Activated naive CD8-positive, alpha-beta T cell (primary cell): ENCODE results near the gene HSPA12A.

Experiments
- H3K27ac Mint-ChIP-seq: one replicate; pipeline ENCODE4 v1.8.0; 2021; ENCODE audit warnings: mixed read lengths
- H3K27me3 Mint-ChIP-seq: one replicate; pipeline ENCODE4 v1.8.0; 2021; ENCODE audit warnings: mixed read lengths
- H3K36me3 Mint-ChIP-seq: one replicate; pipeline ENCODE4 v1.8.0; 2021; ENCODE audit warnings: mixed read lengths
- H3K4me1 Mint-ChIP-seq: one replicate; pipeline ENCODE4 v1.8.0; 2021; ENCODE audit warnings: low read depth, mixed read lengths
- H3K4me3 Mint-ChIP-seq: one replicate; pipeline ENCODE4 v1.8.0; 2021; ENCODE audit warnings: mild to moderate bottlenecking, mixed read lengths
- H3K9me3 Mint-ChIP-seq: one replicate; pipeline ENCODE4 v1.8.0; 2021; ENCODE audit warnings: low read depth, mixed read lengths

HSPA12A gene

DNA sequence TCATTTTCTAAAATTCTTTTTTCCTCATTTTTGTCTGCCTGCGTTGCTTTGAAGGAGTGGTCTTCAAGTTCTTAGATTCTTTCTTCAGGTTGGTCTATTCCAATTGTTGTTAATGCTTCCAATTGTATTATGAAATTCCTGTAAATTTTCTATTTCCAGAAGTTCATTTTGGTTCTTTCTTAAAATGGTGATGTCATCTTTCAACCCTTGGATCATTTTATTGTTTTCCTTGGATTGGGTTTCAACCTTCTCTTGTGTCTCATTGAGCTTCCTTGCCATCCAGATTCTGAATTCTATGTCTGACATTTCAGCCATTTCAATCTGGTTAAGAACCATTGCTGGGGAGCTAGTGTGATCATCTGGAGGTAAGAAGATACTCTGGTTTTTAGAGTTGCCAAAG is 88.5 kb downstream of the HSPA12A start:
- no peak overlapping the region for H3K4me3 Mint-ChIP-seq
- no peaks in the 10 kb centered on the region for H3K4me1 Mint-ChIP-seq
- H3K9me3 Mint-ChIP-seq = peaks cover 12% of the 10 kb centered on the region
- H3K27ac Mint-ChIP-seq = no peak overlapping the region
- peaks cover 9% of the 10 kb centered on the region for H3K27me3 Mint-ChIP-seq
- H3K36me3 Mint-ChIP-seq = no peaks in the 10 kb centered on the region

DNA sequence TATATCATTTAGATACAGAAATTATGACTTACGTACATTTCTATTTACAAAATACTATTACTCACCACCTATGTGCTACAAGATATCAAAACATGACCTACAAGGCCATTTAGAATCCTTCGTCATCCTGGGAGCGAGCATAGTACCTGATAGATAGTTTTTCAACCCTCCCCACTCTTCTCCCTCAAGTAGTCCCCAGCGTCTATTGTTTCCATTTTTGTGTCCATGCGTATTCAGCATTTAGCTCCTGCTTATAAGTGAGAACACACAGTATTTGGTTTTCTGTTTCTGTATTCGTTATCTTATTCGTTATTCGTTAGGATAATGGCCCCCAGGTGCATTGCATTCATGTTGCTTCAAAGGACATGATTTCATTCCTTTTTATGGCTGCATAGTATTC is 93.5 kb downstream of the HSPA12A start:
- H3K36me3 Mint-ChIP-seq = no peaks in the 10 kb centered on the region
- no peaks in the 10 kb centered on the region for H3K4me1 Mint-ChIP-seq
- H3K9me3 Mint-ChIP-seq = peaks cover 16% of the 10 kb centered on the region
- H3K4me3 Mint-ChIP-seq = no peak overlapping the region
- peaks cover 10% of the 10 kb centered on the region for H3K27me3 Mint-ChIP-seq
- H3K27ac Mint-ChIP-seq = no peak overlapping the region

DNA sequence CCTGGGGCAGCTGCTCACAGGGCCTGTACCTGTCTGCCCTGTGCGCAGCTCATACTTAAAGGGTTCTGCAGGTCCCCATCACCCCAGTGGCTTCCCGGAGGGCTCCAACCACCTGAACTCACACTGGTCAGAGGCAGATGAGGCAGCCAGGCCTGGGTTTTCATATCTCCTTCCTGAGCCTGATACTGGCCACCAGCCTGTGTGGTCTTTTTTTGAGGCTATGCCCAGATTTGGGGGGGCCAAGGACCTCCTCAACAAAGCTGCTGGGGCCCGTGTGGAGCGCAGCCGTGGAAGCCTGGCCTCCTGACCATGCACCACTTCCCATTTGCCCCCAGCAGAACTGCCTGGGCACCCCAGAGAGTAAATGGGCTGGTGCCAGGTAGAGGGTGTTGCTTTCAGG is 95.9 kb downstream of the HSPA12A start:
- H3K27me3 Mint-ChIP-seq = peaks cover 14% of the 10 kb centered on the region
- no peaks in the 10 kb centered on the region for H3K4me1 Mint-ChIP-seq
- no peak overlapping the region for H3K4me3 Mint-ChIP-seq
- no peak overlapping the region for H3K27ac Mint-ChIP-seq
- peaks cover 10% of the 10 kb centered on the region for H3K9me3 Mint-ChIP-seq
- H3K36me3 Mint-ChIP-seq = no peaks in the 10 kb centered on the region

DNA sequence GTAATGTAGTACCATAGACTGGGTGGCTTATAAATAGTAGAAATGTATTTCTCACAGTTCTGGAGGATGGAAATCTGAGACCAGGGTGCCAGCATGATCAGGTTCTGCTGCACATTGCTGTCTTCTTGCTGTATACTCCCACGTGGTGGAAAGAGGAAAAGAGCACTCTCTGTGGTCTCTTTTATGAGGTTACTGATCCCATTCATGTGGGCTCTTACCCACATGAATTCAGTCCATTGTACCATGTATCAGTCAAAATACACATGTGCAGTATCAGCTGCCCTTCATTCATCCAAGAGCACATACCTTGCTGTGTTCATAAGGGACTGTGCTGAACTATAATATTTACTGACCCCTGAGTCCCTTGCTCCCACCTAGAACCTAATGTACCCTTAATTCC is 104.5 kb downstream of the HSPA12A start:
- no peak overlapping the region for H3K27ac Mint-ChIP-seq
- H3K9me3 Mint-ChIP-seq = no peaks in the 10 kb centered on the region
- H3K36me3 Mint-ChIP-seq = no peaks in the 10 kb centered on the region
- H3K27me3 Mint-ChIP-seq = peaks cover 15% of the 10 kb centered on the region
- H3K4me3 Mint-ChIP-seq = no peak overlapping the region
- H3K4me1 Mint-ChIP-seq = peaks cover 5% of the 10 kb centered on the region

DNA sequence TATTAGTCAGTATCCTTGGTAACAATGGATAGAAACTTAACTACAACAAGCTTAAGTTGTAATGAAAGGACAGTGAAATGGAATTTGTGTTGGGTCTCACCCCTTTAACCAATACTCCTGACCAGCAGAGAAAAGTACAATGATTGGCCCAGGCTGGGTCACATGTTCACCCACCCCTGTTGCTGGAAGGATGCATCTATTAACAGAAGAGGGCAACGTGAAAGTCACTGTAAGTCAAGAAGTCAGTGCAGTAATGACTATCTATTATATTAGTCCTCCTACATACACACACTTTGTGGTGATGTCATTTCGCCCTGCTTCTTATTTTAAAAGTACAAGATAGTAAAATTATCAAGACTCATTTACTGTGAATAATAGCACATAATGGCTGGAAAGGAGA is 105.4 kb downstream of the HSPA12A start:
- no peak overlapping the region for H3K4me3 Mint-ChIP-seq
- peaks cover 5% of the 10 kb centered on the region for H3K4me1 Mint-ChIP-seq
- no peak overlapping the region for H3K27ac Mint-ChIP-seq
- peaks cover 12% of the 10 kb centered on the region for H3K27me3 Mint-ChIP-seq
- no peaks in the 10 kb centered on the region for H3K36me3 Mint-ChIP-seq
- H3K9me3 Mint-ChIP-seq = no peaks in the 10 kb centered on the region

DNA sequence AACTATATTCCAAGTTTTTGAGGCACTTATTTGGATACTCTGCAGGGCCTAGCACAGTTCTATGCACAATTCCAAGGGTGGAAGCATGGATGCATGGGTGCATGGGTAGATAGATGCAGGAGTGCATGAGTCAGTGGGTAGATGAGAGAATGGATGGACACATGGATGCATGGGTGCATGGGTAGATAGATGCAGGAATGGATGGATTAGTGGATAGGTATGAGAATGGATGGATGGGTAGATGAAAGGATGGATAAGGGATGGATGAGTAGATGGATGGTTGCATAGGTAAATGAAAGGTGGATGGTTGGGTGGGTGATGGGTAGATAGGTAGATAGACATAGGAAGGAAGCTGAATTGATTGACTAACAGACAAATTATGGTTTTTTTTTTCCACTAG is 106.0 kb downstream of the HSPA12A start:
- H3K27me3 Mint-ChIP-seq = peaks cover 12% of the 10 kb centered on the region
- H3K4me3 Mint-ChIP-seq = no peak overlapping the region

DNA sequence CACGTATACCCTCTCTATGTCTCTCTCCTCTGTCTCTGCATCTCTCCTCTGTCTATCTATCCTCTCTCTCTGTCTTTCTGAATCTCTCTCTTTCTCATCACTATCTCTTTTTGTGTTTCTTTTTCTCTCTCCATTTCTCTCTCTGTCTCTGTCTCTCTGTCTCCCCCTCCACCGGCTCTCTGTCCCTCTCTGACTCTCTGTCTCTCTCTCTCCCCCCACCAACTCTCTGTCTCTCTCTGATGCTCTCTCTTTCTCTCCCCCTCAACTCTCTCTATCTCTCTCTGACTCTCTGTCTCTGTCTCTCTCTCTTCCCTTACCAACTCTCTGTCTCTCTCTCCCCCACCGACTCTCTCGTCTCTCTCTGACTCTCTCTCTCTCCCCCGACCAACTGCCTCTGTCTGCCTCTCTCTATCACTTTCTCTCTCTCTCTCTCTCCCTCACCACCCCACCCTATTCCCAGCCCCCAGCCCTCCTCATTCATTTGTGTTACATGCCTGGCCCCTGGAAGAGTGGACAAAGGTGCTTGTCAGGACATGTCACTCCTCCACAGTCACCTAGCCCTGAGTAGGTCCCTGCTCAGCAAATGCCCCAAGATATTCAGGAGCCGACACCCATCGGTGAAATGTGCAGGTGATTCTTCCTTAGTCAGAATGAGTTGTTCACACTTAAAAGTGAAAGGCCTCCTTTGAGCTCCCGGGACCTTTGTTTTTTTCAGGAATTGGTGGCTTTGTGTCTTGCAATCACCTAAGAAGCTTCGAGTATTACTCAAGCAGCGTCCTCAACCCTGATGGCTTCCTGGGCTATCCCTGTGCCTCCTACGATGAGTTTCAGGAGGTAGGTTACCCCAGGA is 108.0 kb downstream of the HSPA12A start:
- H3K27ac Mint-ChIP-seq = no peak overlapping the region
- H3K9me3 Mint-ChIP-seq = no peaks in the 10 kb centered on the region
- H3K4me3 Mint-ChIP-seq = no peak overlapping the region
- H3K36me3 Mint-ChIP-seq = no peaks in the 10 kb centered on the region
- H3K4me1 Mint-ChIP-seq = peaks cover 5% of the 10 kb centered on the region
- peaks cover 5% of the 10 kb centered on the region for H3K27me3 Mint-ChIP-seq

More for the DNA sequence above, 106.0 kb downstream of the HSPA12A start:
- H3K36me3 Mint-ChIP-seq = no peaks in the 10 kb centered on the region
- no peaks in the 10 kb centered on the region for H3K9me3 Mint-ChIP-seq
- H3K4me1 Mint-ChIP-seq = peaks cover 5% of the 10 kb centered on the region
- no peak overlapping the region for H3K27ac Mint-ChIP-seq

DNA sequence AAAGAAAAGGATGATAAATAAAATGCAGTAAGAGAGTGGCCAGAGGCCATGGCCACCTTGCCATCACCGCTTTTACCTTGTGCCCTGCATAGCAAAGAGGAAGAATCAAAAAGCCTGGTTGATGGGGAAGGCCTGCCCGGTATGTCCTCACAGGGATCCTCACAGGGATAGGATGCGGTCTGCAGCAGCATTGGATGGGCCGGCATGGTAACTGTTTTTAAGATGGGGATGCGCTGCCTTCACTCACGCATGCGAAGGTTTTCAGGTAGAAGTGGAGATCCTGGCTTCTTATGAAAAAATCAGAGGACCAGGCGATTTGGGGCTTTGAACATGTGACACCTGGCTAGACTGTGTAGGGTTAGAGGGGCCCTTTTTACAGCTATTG is 109.2 kb downstream of the HSPA12A start:
- peaks cover 5% of the 10 kb centered on the region for H3K4me1 Mint-ChIP-seq
- H3K27me3 Mint-ChIP-seq = peaks cover 8% of the 10 kb centered on the region
- no peaks in the 10 kb centered on the region for H3K9me3 Mint-ChIP-seq
- no peak overlapping the region for H3K4me3 Mint-ChIP-seq
- no peaks in the 10 kb centered on the region for H3K36me3 Mint-ChIP-seq
- H3K27ac Mint-ChIP-seq = no peak overlapping the region

DNA sequence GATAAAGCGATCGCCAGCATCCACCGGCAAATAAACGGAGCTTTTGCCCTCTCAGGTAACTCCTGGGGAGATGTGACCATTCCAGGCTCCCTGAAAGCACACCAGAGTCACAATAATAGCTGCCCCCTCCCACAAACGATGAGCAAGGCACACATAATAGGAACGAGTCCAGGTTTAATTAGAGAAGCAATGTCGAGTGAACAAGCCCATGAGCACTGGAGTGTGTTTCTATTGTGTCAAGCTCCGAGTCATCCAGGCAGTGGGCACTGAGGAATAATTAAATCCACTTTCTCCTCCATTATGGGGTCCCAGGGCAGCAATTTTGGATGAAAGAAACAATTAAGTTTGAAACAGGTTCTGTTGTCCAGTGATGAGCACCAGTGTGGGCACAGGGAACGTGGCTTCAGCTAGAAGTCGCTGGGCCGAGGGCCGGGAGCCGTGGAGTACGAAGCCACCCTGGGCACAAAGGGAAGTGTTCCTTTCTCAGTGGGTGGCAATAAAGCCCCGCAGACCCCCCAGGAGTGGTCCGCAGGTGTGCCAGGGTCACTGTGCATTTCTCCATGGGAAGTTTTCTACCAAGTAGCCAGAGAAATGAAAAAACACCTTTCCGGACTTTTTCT is 109.7 kb downstream of the HSPA12A start:
- H3K9me3 Mint-ChIP-seq = no peaks in the 10 kb centered on the region
- no peak overlapping the region for H3K27ac Mint-ChIP-seq
- H3K4me1 Mint-ChIP-seq = peaks cover under 1% of the 10 kb centered on the region
- no peaks in the 10 kb centered on the region for H3K36me3 Mint-ChIP-seq
- H3K4me3 Mint-ChIP-seq = no peak overlapping the region
- peaks cover 8% of the 10 kb centered on the region for H3K27me3 Mint-ChIP-seq

DNA sequence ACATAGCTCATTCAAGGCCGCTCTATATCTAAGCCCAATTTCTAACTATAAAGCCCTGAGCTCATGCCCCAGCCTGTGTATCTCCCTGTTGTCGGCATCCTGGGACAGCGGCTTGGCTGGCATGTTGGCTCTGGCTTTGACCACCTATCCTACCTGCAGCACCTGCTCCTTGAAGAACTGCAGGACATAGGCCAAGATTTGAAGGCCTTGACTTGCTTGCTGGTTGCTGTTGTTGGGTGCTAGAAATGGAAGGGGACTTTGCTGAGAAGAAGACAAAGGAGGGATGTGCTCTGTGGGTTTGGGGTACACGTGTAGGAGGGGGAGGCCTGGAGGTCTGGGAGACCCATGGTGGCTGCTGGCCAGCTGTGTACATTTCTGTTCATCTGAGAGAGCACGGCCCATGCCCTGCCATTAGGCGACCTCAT is 110.5 kb downstream of the HSPA12A start:
- H3K27me3 Mint-ChIP-seq = peaks cover 8% of the 10 kb centered on the region
- H3K9me3 Mint-ChIP-seq = no peaks in the 10 kb centered on the region
- H3K4me1 Mint-ChIP-seq = no peaks in the 10 kb centered on the region
- no peak overlapping the region for H3K27ac Mint-ChIP-seq
- no peaks in the 10 kb centered on the region for H3K36me3 Mint-ChIP-seq
- H3K4me3 Mint-ChIP-seq = no peak overlapping the region

DNA sequence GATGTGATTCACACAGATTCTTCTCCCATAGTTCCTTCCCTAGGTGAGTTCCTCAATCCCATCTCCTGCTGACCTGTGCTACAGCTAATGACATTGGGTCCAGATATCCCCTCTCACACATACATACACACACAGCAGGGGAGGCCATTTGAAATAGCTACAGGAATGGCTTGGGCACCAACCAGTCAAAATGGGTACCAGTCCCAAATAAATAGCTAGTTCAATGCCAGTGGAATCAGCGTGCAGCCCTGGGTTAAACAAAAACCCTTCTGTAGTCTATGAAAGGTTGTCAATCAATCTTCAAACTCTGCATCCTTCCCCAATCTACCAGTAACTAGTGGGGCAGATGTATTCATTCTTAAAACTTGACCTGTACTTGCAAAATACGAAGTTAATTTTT is 112.3 kb downstream of the HSPA12A start:
- no peak overlapping the region for H3K4me3 Mint-ChIP-seq
- no peaks in the 10 kb centered on the region for H3K36me3 Mint-ChIP-seq
- no peaks in the 10 kb centered on the region for H3K4me1 Mint-ChIP-seq
- peaks cover 15% of the 10 kb centered on the region for H3K27me3 Mint-ChIP-seq
- H3K9me3 Mint-ChIP-seq = no peaks in the 10 kb centered on the region
- H3K27ac Mint-ChIP-seq = no peak overlapping the region

DNA sequence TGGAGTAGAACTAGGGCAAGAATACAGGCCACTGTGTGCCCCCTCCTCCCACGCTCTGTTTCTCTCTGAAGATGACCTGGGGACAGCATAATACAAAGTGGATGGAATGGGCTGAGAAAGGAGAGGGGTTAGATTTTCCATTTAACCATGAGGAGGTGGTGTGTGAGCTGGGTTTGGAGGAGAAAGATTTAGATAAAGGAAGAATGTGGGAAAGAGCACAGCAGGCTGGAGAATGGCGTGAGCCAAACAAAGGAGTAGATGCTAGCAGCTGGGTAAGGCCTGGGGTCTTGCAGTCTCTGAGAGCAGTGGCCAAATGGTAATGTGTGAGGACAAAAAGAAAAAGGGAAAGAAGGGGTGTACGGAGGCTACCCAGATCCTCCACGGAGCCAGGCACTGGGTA is 113.0 kb downstream of the HSPA12A start:
- Mint-ChIP-seq H3K27ac (no peak overlapping the region), H3K4me3 (no peak overlapping the region), H3K36me3 (no peaks in the 10 kb centered on the region), H3K9me3 (no peaks in the 10 kb centered on the region), H3K27me3 (peaks cover 17% of the 10 kb centered on the region), H3K4me1 (no peaks in the 10 kb centered on the region)

DNA sequence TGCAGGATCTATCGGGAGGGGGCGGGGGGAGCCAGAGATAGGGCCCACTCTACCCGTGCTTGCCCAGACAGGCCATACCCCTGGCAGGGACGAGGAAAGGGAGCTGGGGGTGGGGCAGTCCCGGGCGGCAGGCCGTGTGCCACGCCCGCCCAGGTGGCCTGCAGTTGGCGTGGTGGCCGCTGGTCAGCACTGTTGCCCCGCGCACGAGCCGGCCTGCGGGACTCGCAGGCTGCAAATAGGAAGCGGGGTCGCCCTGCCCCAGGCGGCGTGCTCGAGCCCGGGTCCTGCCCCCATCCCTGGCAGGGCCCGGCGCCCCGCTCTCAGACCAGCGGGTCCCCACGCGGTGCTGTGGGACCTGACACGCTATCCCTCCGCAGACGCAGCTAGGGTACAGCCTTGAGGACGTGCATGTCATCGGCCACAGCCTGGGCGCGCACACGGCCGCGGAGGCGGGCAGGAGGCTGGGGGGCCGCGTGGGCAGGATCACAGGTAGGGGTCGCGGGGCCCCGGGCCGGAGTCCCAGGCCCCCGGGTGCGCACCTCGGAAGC is 114.9 kb downstream of the HSPA12A start:
- no peak overlapping the region for H3K27ac Mint-ChIP-seq
- no peaks in the 10 kb centered on the region for H3K9me3 Mint-ChIP-seq
- H3K4me3 Mint-ChIP-seq = no peak overlapping the region
- no peaks in the 10 kb centered on the region for H3K4me1 Mint-ChIP-seq
- peaks cover 17% of the 10 kb centered on the region for H3K27me3 Mint-ChIP-seq
- H3K36me3 Mint-ChIP-seq = no peaks in the 10 kb centered on the region

DNA sequence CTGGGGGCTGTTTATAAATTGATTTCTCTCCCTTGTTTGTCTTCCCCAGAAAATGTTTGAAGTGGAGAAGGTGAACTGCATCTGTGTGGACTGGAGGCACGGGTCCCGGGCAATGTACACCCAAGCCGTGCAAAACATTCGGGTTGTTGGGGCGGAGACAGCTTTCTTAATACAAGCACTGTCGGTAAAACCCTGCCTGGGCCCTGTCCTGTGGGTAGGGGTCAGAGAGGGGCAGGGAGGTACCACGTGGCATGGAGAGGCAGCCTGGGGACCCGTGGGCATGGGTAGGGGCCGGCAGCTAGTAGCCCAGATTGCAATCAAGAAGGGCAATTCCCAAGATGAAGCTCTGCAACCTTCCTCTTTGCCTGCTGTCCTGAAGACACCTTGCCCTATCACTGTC is 115.6 kb downstream of the HSPA12A start:
- H3K27me3 Mint-ChIP-seq = peaks cover 23% of the 10 kb centered on the region
- no peak overlapping the region for H3K27ac Mint-ChIP-seq
- H3K9me3 Mint-ChIP-seq = no peaks in the 10 kb centered on the region
- H3K4me1 Mint-ChIP-seq = no peaks in the 10 kb centered on the region
- H3K4me3 Mint-ChIP-seq = no peak overlapping the region
- no peaks in the 10 kb centered on the region for H3K36me3 Mint-ChIP-seq

DNA sequence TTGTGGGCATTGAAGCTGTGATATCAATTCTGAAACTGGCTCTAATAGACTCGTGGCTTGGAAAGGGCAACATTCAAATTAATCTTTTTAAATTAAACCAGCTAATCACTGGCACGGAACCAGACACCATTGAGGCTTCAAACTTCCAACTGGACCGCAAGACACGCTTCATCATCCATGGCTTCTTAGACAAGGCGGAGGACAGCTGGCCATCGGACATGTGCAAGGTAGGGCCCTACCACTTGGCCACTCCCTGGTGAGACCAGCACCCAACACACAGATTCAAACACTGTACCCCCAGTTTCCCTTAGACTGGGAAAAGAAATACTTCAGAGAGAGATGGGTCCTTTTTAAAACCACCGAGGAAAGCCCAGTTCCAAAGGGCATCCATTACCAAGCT is 116.5 kb downstream of the HSPA12A start:
- Mint-ChIP-seq H3K4me3 (no peak overlapping the region), H3K4me1 (no peaks in the 10 kb centered on the region), H3K27ac (no peak overlapping the region), H3K36me3 (no peaks in the 10 kb centered on the region), H3K27me3 (peaks cover 23% of the 10 kb centered on the region), H3K9me3 (no peaks in the 10 kb centered on the region)
